Measurements from ENCODE around the gene CYP4F12. TPM values are rescaled to one million over a fixed set of nuclear protein-coding genes. Genes with fewer than 3 reads are reported as not detected.

Gene CYP4F12
- total RNA-seq, 1 donor from 2014 or later: not detected

- Mint-ChIP-seq H3K4me3 (no peak overlapping the region), H3K36me3 (ENCODE audit: low read depth) (peaks cover 2% of the 10 kb centered on the region), H3K27me3 (ENCODE audit: low read depth) (no peaks in the 10 kb centered on the region), H3K9me3 (peaks cover 14% of the 10 kb centered on the region), H3K4me1 (no peaks in the 10 kb centered on the region), H3K27ac (ENCODE audit: unreplicated experiment) (no peak overlapping the region)
- TF ChIP-seq CTCF (conservative IDR thresholded peaks at IDR 0.05): no peak
- no peak for DNase-seq (ENCODE audit: low read depth, low spot score)
Measured at GRCh38 chr19:15733895-15734294, 61.0 kb downstream of the CYP4F12 start.

- Mint-ChIP-seq H3K4me3 (no peak within 1 kb of the TSS), H3K9me3 (peaks cover 27% of the 10 kb centered on the region), H3K36me3 (ENCODE audit: low read depth) (peaks cover 8% of the 10 kb centered on the region), H3K4me1 (no peaks in the 10 kb centered on the region), H3K27me3 (ENCODE audit: low read depth) (no peaks in the 10 kb centered on the region), H3K27ac (ENCODE audit: unreplicated experiment) (no peak within 1 kb of the TSS)
- DNase-seq (ENCODE audit: low read depth, low spot score): no peak
- no peak for TF ChIP-seq CTCF (conservative IDR thresholded peaks at IDR 0.05)
Measured at GRCh38 chr19:15737722-15738121, 64.8 kb downstream of the CYP4F12 start, which contains the start of gene OR10H3. Gene OR10H3, plus strand, starts transcription at chr19:15737985. Its CDS starts 3,408 bp downstream, at chr19:15741393.

GRCh38 chr19:15740785-15741184 lies 67.9 kb downstream of the CYP4F12 start:
- no peak for DNase-seq (ENCODE audit: low read depth, low spot score)
- Mint-ChIP-seq H3K27me3 (ENCODE audit: low read depth) (no peaks in the 10 kb centered on the region), H3K9me3 (peaks cover 30% of the 10 kb centered on the region), H3K4me3 (no peak overlapping the region), H3K4me1 (no peaks in the 10 kb centered on the region), H3K27ac (ENCODE audit: unreplicated experiment) (no peak overlapping the region), H3K36me3 (ENCODE audit: low read depth) (peaks cover 11% of the 10 kb centered on the region)
- TF ChIP-seq CTCF (conservative IDR thresholded peaks at IDR 0.05): no peak

Other genes starting within 250 kb of the CYP4F12 start
- 77.1 and 80.2 TPM in 2 replicates for gene WIZ, start 223.1 kb upstream of the CYP4F12 start, total RNA-seq
- not detected in 2 replicates for gene RASAL3, start 208.5 kb upstream of the CYP4F12 start, total RNA-seq
- gene PGLYRP2, start 193.6 kb upstream of the CYP4F12 start, total RNA-seq: not detected in 2 replicates
- not detected in 2 replicates for gene CYP4F22, start 164.6 kb upstream of the CYP4F12 start, total RNA-seq
- gene CYP4F8, start 57.9 kb upstream of the CYP4F12 start, total RNA-seq: not detected in 2 replicates
- gene CYP4F3, start 32.2 kb upstream of the CYP4F12 start, total RNA-seq: not detected in 2 replicates
- gene OR10H2, start 54.9 kb downstream of the CYP4F12 start, total RNA-seq: not detected in 2 replicates
- not detected in 2 replicates for gene OR10H3, start 64.9 kb downstream of the CYP4F12 start, total RNA-seq
- not detected in 2 replicates for gene OR10H5, start 114.6 kb downstream of the CYP4F12 start, total RNA-seq
- gene OR10H1, start 142.6 kb downstream of the CYP4F12 start, total RNA-seq: not detected in 2 replicates
- not detected in 2 replicates for gene CYP4F2, start 225.0 kb downstream of the CYP4F12 start, total RNA-seq

All from neural crest cell (in vitro differentiated cells).